ENCODE results near the gene SGCA.

The SGCA gene

DNA sequence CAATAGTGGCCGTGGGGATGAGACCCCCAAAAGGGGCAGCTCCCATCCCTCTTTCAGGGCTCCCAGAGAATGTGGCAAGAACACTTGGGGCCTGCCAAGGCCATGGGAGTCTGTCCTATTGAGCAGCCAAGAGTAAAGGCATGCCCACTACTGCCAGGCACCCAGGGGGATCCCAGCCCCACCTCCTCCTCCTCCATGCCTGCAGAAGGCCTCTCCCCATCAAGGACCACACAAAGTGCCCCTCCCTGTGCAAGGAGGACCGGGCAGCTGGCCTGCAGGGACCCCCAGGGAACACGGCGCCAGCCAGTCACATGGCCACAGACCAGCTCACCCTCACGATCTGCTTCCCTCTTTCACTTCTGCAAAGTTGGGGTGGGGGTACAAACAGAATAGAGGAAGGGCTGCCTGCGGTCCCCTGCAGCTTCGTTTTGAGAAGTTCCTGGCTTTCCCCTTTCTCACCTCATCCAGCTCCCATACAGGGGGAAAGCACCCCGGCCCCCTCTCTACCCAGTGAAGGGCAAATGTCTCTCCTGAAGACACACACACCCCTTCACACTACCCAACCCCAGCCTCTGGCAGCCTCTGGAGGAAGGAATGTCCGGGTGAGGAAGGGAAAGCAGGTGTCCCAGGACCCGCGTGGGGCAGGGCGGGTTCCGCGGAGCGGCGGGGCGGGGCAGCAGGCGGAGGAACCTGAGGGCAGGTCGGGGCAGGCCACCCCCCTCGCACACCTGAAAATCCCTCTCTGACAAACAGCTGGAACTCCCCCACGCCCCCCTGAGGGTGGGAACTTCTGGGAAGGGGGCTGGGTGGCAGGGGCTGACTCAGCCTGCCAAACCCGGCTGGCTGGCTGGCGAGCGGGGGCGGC, 17.3 kb upstream of the SGCA start:
- peak; percentile 55 to 58 for DNase-seq (ENCODE audit: extremely low read depth in 1 of 2, low read depth in 1 of 2)

GRCh38 chr17:50149091-50149416, 16.8 kb upstream of the SGCA start:
- DNase-seq (ENCODE audit: extremely low read depth in 1 of 2, low read depth in 1 of 2) = no peak

DNA sequence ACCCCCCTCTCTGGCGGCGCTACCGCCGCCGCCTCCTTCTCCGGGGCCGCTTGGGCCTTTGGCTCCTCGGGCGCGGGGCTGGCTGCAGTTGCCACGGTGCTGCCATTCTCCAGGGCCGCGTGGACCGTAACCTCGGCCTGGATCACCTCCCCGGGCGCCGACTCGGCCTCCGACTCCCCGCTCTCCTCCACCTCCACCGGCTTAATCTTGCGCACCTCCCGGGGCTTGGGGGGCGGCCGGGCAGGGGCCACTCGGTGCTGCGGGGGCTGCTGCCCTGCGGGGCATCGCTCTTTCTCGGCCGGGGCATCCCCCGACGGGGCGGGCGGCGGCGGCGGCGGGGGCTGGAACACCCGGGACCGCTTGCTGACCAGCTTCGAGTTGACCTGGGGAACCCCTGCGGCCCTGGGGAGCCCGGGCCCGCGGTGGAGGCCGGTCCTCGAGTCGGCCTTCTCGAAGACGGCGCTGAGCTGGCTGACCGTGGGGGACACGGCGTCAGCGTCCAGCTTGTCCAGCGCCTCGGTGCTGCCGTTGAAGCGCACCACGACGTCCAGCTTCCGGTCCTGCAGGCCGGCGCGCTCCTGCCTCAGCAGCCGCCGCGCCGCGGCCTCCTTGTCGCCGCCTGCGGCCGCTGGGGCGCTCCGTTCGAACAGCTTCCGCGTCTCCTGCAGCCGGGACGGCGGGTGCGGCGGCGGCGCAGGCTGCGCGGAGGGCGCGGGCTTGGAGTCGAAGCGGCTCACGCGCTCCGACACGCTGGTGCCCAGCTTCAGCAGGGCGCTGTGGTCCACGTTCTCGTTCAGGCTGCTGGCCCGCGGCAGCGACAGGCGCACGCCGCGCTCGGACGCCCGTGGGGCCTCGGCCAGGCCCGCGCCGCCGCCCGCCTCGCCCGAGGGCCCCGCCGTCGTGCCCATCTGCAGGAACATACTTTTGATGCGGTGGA, 16.1 kb upstream of the SGCA start:
- DNase-seq (ENCODE audit: extremely low read depth in 1 of 2, low read depth in 1 of 2) = no peak

DNA sequence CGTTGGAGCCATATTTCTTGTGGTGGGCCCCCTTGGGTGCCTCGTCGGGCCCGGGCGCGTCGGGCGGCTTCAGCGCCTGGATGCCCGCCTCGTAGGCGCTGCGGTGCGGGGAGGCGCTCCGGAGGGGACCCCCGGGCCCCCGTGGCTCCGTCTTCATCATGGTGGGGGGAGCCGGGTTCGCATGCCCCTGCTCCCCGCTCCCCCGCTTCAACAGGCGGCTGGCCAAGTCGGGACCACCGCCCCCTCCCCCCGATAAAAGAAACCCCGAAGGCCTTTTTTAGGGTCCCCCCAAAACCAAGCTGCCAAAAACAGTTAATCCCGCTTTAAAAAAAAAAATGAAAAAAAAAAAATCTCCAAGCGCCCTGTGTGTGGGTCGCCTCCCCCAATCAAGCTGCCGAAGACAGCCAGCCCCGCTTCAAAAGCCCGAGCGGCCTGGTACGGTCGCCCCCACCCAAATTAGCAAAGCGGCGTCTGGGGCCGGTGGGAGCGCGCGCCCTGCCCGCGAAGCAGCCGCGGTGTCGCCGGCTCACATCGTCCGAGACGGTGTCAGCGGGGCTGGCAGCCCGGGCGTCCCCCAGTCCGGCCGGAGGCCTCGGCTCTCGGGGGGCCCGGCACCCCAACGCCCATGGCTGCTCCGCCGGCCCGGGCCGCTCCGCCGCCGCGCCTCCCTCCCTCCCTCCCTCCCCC, 15.3 kb upstream of the SGCA start, which contains the start of gene PPP1R9B:
TSS of gene PPP1R9B (minus strand) at position 324 of the 687 bp plus-strand sequence. CDS start at position 160, 164 bp downstream.
- no peak for DNase-seq (ENCODE audit: extremely low read depth in 1 of 2, low read depth in 1 of 2)

DNA sequence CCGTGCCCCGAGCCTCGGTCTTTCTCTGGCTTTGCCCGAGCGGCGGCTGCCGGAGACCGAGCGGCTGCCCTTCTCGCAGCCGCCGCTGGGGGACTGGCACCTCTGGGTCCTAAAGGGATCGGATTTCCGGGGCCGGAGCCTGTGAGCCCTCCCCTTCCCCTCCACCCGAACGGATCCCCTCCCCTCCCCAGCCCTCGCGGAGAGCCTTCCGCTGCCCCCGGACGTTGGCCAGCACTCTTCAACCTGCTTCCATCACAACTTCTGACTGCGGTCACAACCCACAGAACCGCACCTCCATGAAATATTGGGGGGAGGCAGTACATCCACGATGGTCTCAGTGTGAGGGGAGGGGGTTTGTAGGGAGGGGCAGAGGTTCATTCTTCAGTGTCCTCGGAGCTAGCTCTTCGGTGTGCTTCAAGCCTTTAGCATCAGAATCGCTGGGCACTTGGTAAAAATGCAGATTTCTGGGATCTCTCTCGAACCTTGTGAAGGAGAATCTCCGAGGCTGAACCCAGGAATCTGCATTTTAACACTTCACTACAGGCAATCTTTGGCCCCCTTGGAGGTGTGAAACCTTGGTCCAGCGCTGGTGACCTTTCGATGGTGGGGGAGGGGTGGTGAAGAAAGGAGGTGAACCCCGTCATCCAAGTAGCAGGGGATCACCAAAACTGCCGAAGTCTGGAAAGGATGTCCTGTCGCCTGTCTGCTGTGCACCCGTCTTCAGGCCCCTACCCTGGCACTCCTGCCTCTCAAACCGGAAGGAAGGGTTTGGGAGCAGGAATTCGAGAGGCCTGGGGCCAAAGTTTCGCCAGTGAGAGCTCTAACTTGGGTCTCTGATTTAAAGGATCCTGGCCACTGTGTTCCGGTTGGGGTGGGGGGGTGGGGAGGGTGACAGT, 14.5 kb upstream of the SGCA start:
- DNase-seq (ENCODE audit: extremely low read depth in 1 of 2, low read depth in 1 of 2) = peak in 1 of 2 donors; percentile 78

- no peak for DNase-seq (ENCODE audit: extremely low read depth in 1 of 2, low read depth in 1 of 2)
Observed at GRCh38 chr17:50151937-50152547, 13.8 kb upstream of the SGCA start.

DNA sequence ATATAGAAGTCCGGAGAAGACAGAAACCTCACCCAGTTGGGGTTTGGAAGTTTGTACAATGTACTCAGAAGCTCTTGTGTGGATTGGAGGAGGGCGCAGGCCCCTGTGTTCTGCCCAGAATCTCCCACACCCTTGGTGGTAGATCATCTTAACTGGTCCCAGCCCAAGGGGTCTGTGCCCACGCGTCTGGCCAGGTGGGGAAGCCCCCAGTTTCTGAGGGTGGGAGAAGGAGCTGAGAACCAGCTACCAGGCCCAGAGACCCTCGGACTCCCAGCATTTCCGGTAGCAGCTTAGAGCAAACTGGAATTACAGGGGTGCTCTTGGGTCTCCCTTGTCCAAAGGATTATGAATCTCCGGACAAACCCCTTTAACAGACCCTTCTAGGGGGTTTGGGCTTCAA, 13.1 kb upstream of the SGCA start:
- DNase-seq (ENCODE audit: extremely low read depth in 1 of 2, low read depth in 1 of 2) = no peak

DNA sequence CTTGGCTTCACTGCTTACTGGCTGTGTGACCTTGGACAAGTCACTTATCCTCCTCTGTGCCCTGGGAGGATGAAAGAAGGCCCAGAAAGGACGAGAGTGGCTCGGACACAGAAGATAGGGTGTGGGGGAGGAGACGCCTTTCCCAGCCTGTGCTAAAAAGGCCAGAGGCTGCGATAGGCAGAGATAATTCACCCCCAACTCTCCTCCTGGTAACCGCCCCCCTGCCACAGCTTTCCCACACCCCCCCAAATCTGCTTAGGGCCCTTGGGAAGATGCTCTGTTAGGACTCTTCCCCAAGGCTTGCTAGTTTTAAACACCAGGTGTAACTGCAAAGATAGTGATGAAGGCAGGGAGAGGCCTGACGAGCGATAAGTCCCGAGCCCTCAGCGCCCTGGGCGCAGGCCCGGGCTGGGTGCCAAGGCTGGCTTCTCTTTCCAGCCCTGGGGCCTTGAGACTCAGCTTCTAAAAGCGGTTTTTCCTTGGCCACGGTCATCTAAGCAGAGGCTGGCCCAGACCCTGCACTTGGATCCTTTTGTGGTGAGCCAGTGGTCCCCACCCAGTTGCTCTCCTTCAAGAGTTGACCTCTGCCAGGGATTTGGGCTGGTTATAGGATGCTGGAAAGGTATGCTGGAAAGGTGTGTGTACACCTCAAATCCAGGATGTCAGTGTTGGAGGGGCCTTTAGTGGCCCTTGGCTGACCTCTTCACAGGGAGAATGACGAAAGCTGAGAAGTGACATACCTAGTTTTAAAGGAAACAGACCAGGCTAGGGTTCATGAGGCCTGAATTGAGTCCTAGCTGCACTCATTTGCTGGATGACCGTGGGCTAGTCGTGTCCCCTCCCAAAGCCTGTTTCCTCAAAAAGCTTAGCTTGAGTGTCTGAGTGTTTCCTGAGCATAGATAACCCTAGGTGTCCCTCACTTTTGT, 11.9 kb upstream of the SGCA start:
- DNase-seq (ENCODE audit: extremely low read depth in 1 of 2, low read depth in 1 of 2) = no peak

- DNase-seq (ENCODE audit: extremely low read depth in 1 of 2, low read depth in 1 of 2) = no peak
Observed at GRCh38 chr17:50154604-50155003, 11.2 kb upstream of the SGCA start.

GRCh38 chr17:50155115-50155819, 10.5 kb upstream of the SGCA start:
- no peak for DNase-seq (ENCODE audit: extremely low read depth in 1 of 2, low read depth in 1 of 2)

GRCh38 chr17:50157891-50158290, 7.9 kb upstream of the SGCA start:
- DNase-seq (ENCODE audit: extremely low read depth in 1 of 2, low read depth in 1 of 2) = no peak

GRCh38 chr17:50161023-50161910, 4.5 kb upstream of the SGCA start:
- peak; percentile 85 to 92 for DNase-seq (ENCODE audit: extremely low read depth in 1 of 2, low read depth in 1 of 2)

GRCh38 chr17:50161911-50162288, 3.9 kb upstream of the SGCA start:
- DNase-seq (ENCODE audit: extremely low read depth in 1 of 2, low read depth in 1 of 2) = no peak

- DNase-seq (ENCODE audit: extremely low read depth in 1 of 2, low read depth in 1 of 2) = no peak
Observed at GRCh38 chr17:50162466-50163254, 3.1 kb upstream of the SGCA start.

GRCh38 chr17:50163843-50164696, 1.7 kb upstream of the SGCA start:
- DNase-seq (ENCODE audit: extremely low read depth in 1 of 2, low read depth in 1 of 2) = no peak

- DNase-seq (ENCODE audit: extremely low read depth in 1 of 2, low read depth in 1 of 2) = no peak
Observed at GRCh38 chr17:50164697-50164988, 1.2 kb upstream of the SGCA start.

Measured in activated CD8-positive, alpha-beta memory T cell treated with anti-CD3 and anti-CD28 coated beads for 1 hour (primary cell).